ENCODE data around the gene TRIM54. TPM values are rescaled to one million over a fixed set of nuclear protein-coding genes. Genes with fewer than 3 reads are reported as not detected.

Gene TRIM54
- total and polyA plus RNA-seq, 2 of the 4 experiments (the other 2 are of a cell fraction) = 0.15 TPM; not detected in 1

GRCh38 chr2:27314709-27315108, 32.5 kb downstream of the TRIM54 start:
- no peaks in the 10 kb centered on the region for H3K27me3 ChIP-seq (ENCODE audit: control insufficient read depth, insufficient read depth, low read length)
- no peak overlapping the region for H2BK20ac ChIP-seq (ENCODE audit: low read depth, low read length)
- H2BK120ac ChIP-seq (ENCODE audit: low read depth, low read length) = no peak overlapping the region
- POLR2A ChIA-PET (ENCODE audit: unreplicated experiment) = no interaction called here
- H3K4ac ChIP-seq (ENCODE audit: low read depth, low read length) = no peak overlapping the region
- WGBS, 2 experiments (ENCODE audit: extremely low coverage in 2 of 2, insufficient read length in 1 of 2) = 100% methylated on average over 1 of the region's 9 CpGs; no CpG with 5 or more reads in 1 of the 2 experiments
- no peak overlapping the region for H3K56ac ChIP-seq (ENCODE audit: extremely low read depth, insufficient read depth, low read length)
- H3K36me3 ChIP-seq (ENCODE audit: control insufficient read depth, insufficient read depth, low read length) = peaks cover 16% of the 10 kb centered on the region
- no peaks in the 10 kb centered on the region for H3K4me1 ChIP-seq (ENCODE audit: control insufficient read depth, insufficient read depth, low read length)
- H3K9ac ChIP-seq (ENCODE audit: low read depth, low read length) = no peak overlapping the region
- ATAC-seq (ENCODE audit: low read depth) (no peak), DNase-seq (no peak)
- no peak overlapping the region for H4K5ac ChIP-seq (ENCODE audit: low read depth, low read length)
- no peak overlapping the region for H2AFZ ChIP-seq (replicated peaks; ENCODE audit: low read length, poor library complexity)
- H3K79me1 ChIP-seq (ENCODE audit: low read depth in 1 of 2, low read length in 2 of 2) = peaks cover 6 to 13% of the 10 kb centered on the region in 2 experiments
- no peak overlapping the region for H3K18ac ChIP-seq (ENCODE audit: low read depth, low read length)
- intact Hi-C loops (cut with micrococcal nuclease) = no loop called here
- no peak overlapping the region for H3K4me2 ChIP-seq (ENCODE audit: low read depth, low read length)
- H2BK5ac ChIP-seq (ENCODE audit: low read depth, low read length, poor library complexity, severe bottlenecking) = no peak overlapping the region
- H4K20me1 ChIP-seq (ENCODE audit: insufficient read depth, low read length) = no peaks in the 10 kb centered on the region
- H3K9me3 ChIP-seq (ENCODE audit: control insufficient read depth, insufficient read depth, low read length) = no peaks in the 10 kb centered on the region
- in situ Hi-C loops (cut with MboI; ENCODE audit: low sequenced_read_pairs) = no loop called here
- H3K9me1 ChIP-seq (ENCODE audit: insufficient read depth, low read length) = peaks cover 4% of the 10 kb centered on the region; the same call in 1 of the 2 replicates
- H2BK15ac ChIP-seq (ENCODE audit: low read depth, low read length) = no peak overlapping the region
- CTCF ChIA-PET = no interaction called here
- no peak overlapping the region for H2AK5ac ChIP-seq (ENCODE audit: low read depth, low read length)
- H3K4me3 ChIP-seq (ENCODE audit: insufficient read depth, low read depth, low read length) = no peak overlapping the region
- BruUV-seq (replicated peaks) = no TSS peak
- no peak overlapping the region for H4K8ac ChIP-seq (ENCODE audit: low read depth in 2 of 2, low read length in 2 of 2)
- H3K14ac ChIP-seq (replicated peaks; ENCODE audit: low read depth, low read length) = no peak overlapping the region
- dilution Hi-C loops (cut with HindIII; ENCODE audit: low sequenced_read_pairs, unreplicated experiment) = no loop called here
- no peak overlapping the region for H4K91ac ChIP-seq (ENCODE audit: insufficient read depth, low read depth, low read length)
- H3K23ac ChIP-seq (ENCODE audit: low read depth, low read length) = no peak overlapping the region
- H2AK9ac ChIP-seq (replicated peaks; ENCODE audit: low read depth, low read length, poor library complexity) = no peak overlapping the region
- H3K27ac ChIP-seq (ENCODE audit: insufficient read depth, low read length) = no peak overlapping the region
- TF ChIP-seq MAFK (IDR thresholded peaks at IDR 0.05; ENCODE audit: low read depth, low read length) (no peak), CTCF (conservative IDR thresholded peaks at IDR 0.05; ENCODE audit: low read depth, low read length) (no peak), POLR2A (IDR thresholded peaks at IDR 0.05; ENCODE audit: low read depth, low read length) (no peak), CHD1 (IDR thresholded peaks at IDR 0.05; ENCODE audit: low read depth, low read length) (no peak), USF2 (IDR thresholded peaks at IDR 0.05; ENCODE audit: low read depth, low read length) (no peak), BHLHE40 (IDR thresholded peaks at IDR 0.05; ENCODE audit: low read depth, low read length) (no peak), ELK1 (IDR thresholded peaks at IDR 0.05; ENCODE audit: borderline replicate concordance, low read depth, low read length) (no peak), CEBPB (IDR thresholded peaks at IDR 0.05; ENCODE audit: low read depth, low read length) (no peak), RCOR1 (IDR thresholded peaks at IDR 0.05; ENCODE audit: insufficient replicate concordance, low read length) (no peak), MXI1 (IDR thresholded peaks at IDR 0.05; ENCODE audit: borderline replicate concordance, low read depth, low read length) (no peak), NFE2L2 (IDR thresholded peaks at IDR 0.05; ENCODE audit: low read depth, low read length) (no peak), RAD21 (IDR thresholded peaks at IDR 0.05; ENCODE audit: low read length) (no peak), MAZ (IDR thresholded peaks at IDR 0.05; ENCODE audit: borderline replicate concordance, low read depth, low read length) (no peak), FOS (IDR thresholded peaks at IDR 0.05; ENCODE audit: low read depth, low read length) (no peak), SMC3 (IDR thresholded peaks at IDR 0.05; ENCODE audit: low read depth, low read length) (no peak), RFX5 (IDR thresholded peaks at IDR 0.05; ENCODE audit: low read depth, low read length) (no peak)

All from IMR-90 (cell line).